ENCODE measurements around the gene MAN1C1. TPM values are rescaled to one million over a fixed set of nuclear protein-coding genes. Genes with fewer than 3 reads are reported as not detected.

The MAN1C1 gene
- polyA plus RNA-seq, 1 of the 3 experiments (the other 2 are of a cell fraction) = 0.20 TPM

- H3F3A ChIP-seq (replicated peaks; ENCODE audit: insufficient read depth) = no peaks in the 10 kb centered on the region
- no peaks in the 10 kb centered on the region; the same call in 1 of the 2 replicates for H3K27me3 ChIP-seq (ENCODE audit: insufficient read depth)
- H3K4me1 ChIP-seq (ENCODE audit: control insufficient read depth in 1 of 2, insufficient read depth in 2 of 2, low read depth in 1 of 2, low read length in 1 of 2) = peaks cover 0 to 8% of the 10 kb centered on the region in 2 experiments; a peak in 2 of 4 replicates
- no peaks in the 10 kb centered on the region for H3K79me2 ChIP-seq (ENCODE audit: insufficient read depth)
- no peak overlapping the region for H3K9ac ChIP-seq
- no peak overlapping the region for H2AFZ ChIP-seq (ENCODE audit: low read depth)
- no peaks in the 10 kb centered on the region for H3K36me3 ChIP-seq (replicated peaks in 1 of 2; ENCODE audit: control insufficient read depth in 1 of 2, insufficient read depth in 2 of 2, low read length in 1 of 2)
- H3K27ac ChIP-seq (ENCODE audit: low read depth in 2 of 2, low read length in 1 of 2) = no peak overlapping the region
- no peak overlapping the region for H3K4me2 ChIP-seq
- H4K20me1 ChIP-seq (ENCODE audit: insufficient read depth) = no peaks in the 10 kb centered on the region
- no peaks in the 10 kb centered on the region for H3K9me3 ChIP-seq
- TF ChIP-seq TAF1 (IDR thresholded peaks at IDR 0.05; ENCODE audit: borderline replicate concordance, low read depth, low read length) (no peak), RXRA (IDR thresholded peaks at IDR 0.05; ENCODE audit: borderline replicate concordance, low read depth) (no peak), CTCF (IDR thresholded peaks at IDR 0.05) (no peak), MXI1 (IDR thresholded peaks at IDR 0.05; ENCODE audit: low read depth, low read length) (no peak), FOSL2 (IDR thresholded peaks at IDR 0.05; ENCODE audit: borderline replicate concordance, low read depth) (no peak), ZBTB33 (IDR thresholded peaks at IDR 0.05; ENCODE audit: borderline replicate concordance, low read depth) (no peak), RAD21 (IDR thresholded peaks at IDR 0.05; ENCODE audit: low read length) (no peak)
- H3K4me3 ChIP-seq (ENCODE audit: low read depth in 2 of 2, low read length in 1 of 2) = no peak overlapping the region
- 67% methylated on average over 4 of the region's 4 CpGs for whole genome bisulfite sequencing (ENCODE audit: low lambda C conversion rate)
- H3K9me2 ChIP-seq = no peaks in the 10 kb centered on the region
- POLR2A ChIA-PET = no interaction called here
- CTCF ChIA-PET = no interaction called here
- DNase-seq = no peak
Measured at GRCh38 chr1:25669781-25670567, 53.4 kb downstream of the MAN1C1 start.

- Histone ChIP-seq H3K4me2 (no peak overlapping the region), H2AFZ (ENCODE audit: low read depth) (no peak overlapping the region), H3K4me3 (ENCODE audit: low read depth in 2 of 2, low read length in 1 of 2) (no peak overlapping the region), H3K4me1 (ENCODE audit: control insufficient read depth in 1 of 2, insufficient read depth in 2 of 2, low read depth in 1 of 2, low read length in 1 of 2) (no peaks in the 10 kb centered on the region; a peak in 1 of 4 replicates), H3F3A (replicated peaks; ENCODE audit: insufficient read depth) (no peaks in the 10 kb centered on the region), H4K20me1 (ENCODE audit: insufficient read depth) (no peaks in the 10 kb centered on the region), H3K9me3 (no peaks in the 10 kb centered on the region), H3K9ac (no peak overlapping the region), H3K27me3 (ENCODE audit: insufficient read depth) (peaks cover 4% of the 10 kb centered on the region; the same call in 1 of the 2 replicates), H3K27ac (ENCODE audit: low read depth in 2 of 2, low read length in 1 of 2) (no peak overlapping the region), H3K36me3 (replicated peaks in 1 of 2; ENCODE audit: control insufficient read depth in 1 of 2, insufficient read depth in 2 of 2, low read length in 1 of 2) (no peaks in the 10 kb centered on the region), H3K9me2 (no peaks in the 10 kb centered on the region), H3K79me2 (ENCODE audit: insufficient read depth) (no peaks in the 10 kb centered on the region)
- ChIA-PET POLR2A (no interaction called here), CTCF (interaction anchor here (1.1 kb wide), 1 partner anchor 13 kb away, joined by 3 read pairs; no protein-coding TSS in a partner anchor)
- 0% methylated on average over 1 of the region's 3 CpGs for WGBS (ENCODE audit: low lambda C conversion rate)
- no peak for DNase-seq
- TF ChIP-seq RXRA (IDR thresholded peaks at IDR 0.05; ENCODE audit: borderline replicate concordance, low read depth) (no peak), FOSL2 (IDR thresholded peaks at IDR 0.05; ENCODE audit: borderline replicate concordance, low read depth) (no peak), IRF3 (IDR thresholded peaks at IDR 0.05; ENCODE audit: low read depth, low read length) (no peak), SIN3A (IDR thresholded peaks at IDR 0.05; ENCODE audit: borderline replicate concordance, low read depth, low read length) (no peak), REST (IDR thresholded peaks at IDR 0.05; ENCODE audit: low read depth, low read length) (no peak), TAF1 (IDR thresholded peaks at IDR 0.05; ENCODE audit: borderline replicate concordance, low read depth, low read length) (no peak), CTCF (IDR thresholded peaks at IDR 0.05) (no peak), MAX (IDR thresholded peaks at IDR 0.05; ENCODE audit: low read depth) (no peak), TEAD4 (IDR thresholded peaks at IDR 0.05; ENCODE audit: borderline replicate concordance, insufficient read depth) (no peak)
Measured at GRCh38 chr1:25671929-25672328, 55.3 kb downstream of the MAN1C1 start.
